HL-60 (cell line): Measurements from ENCODE around the gene PLSCR3.
A peak's percentile ranks its signal among the peaks of the same experiment; 100 is the strongest.

Experiments used
- DNase-seq, 2 experiments: peaks; one replicate each; pipeline ENCODE4 v3.0.0-alpha.2; 2010 to 2020; ENCODE audit warnings: low read depth in 1 of 2, low spot score in 1 of 2
- H3K27ac ChIP-seq: fragments of 250-450 bp; sonication (Bioruptor Pico); replicated peaks from 2 replicates; pipeline ENCODE4 v1.5.1; 2020; ENCODE audit warnings: mild to moderate bottlenecking, moderate library complexity
- H3K27me3 ChIP-seq: fragments of 250-450 bp; sonication (Bioruptor Pico); 2 replicates; pipeline ENCODE4 v1.5.1; 2021; ENCODE audit warnings: mild to moderate bottlenecking, moderate library complexity; ENCODE audit not compliant: insufficient read depth, poor library complexity, severe bottlenecking
- H3K4me3 ChIP-seq: replicated peaks from 2 replicates; pipeline ENCODE4 v1.5.1; 2011; ENCODE audit warnings: mild to moderate bottlenecking, control low read depth, low read length; ENCODE audit not compliant: insufficient read depth
- GABPA ChIP-seq: IDR thresholded peaks from 2 replicates; pipeline ENCODE4 v1.6.1; 2012; ENCODE audit warnings: low read depth
- POLR2AphosphoS5 ChIP-seq: IDR thresholded peaks from 2 replicates; pipeline ENCODE4 v1.6.1; 2012; ENCODE audit warnings: low read depth
- SPI1 ChIP-seq: IDR thresholded peaks from 2 replicates; pipeline ENCODE4 v1.6.1; 2012; ENCODE audit warnings: low read depth, mild to moderate bottlenecking, borderline replicate concordance
- long read RNA-seq: library from polyadenylated mRNA; unstranded; transcript quantifications from one replicate; pipeline ENCODE4 v2.0.0, GENCODE V29; 2020
- TF ChIP-seq, protein P1 (sequence below): IDR thresholded peaks from one replicate; pipeline ENCODE4 v1.5.1; 2011; ENCODE audit warnings: low read length, control low read depth, inconsistent platforms; ENCODE audit not compliant: insufficient read depth
- TF ChIP-seq, protein P2 (sequence below): IDR thresholded peaks from 2 replicates; pipeline ENCODE4 v1.6.1; 2012; ENCODE audit warnings: low read depth; ENCODE audit not compliant: insufficient replicate concordance

PLSCR3 gene
- long read RNA-seq, partial matches to known transcripts = 3 of 8 reads
- long read RNA-seq, other reads (novel, unspliced or antisense) = 3 of 8 reads

DNA sequence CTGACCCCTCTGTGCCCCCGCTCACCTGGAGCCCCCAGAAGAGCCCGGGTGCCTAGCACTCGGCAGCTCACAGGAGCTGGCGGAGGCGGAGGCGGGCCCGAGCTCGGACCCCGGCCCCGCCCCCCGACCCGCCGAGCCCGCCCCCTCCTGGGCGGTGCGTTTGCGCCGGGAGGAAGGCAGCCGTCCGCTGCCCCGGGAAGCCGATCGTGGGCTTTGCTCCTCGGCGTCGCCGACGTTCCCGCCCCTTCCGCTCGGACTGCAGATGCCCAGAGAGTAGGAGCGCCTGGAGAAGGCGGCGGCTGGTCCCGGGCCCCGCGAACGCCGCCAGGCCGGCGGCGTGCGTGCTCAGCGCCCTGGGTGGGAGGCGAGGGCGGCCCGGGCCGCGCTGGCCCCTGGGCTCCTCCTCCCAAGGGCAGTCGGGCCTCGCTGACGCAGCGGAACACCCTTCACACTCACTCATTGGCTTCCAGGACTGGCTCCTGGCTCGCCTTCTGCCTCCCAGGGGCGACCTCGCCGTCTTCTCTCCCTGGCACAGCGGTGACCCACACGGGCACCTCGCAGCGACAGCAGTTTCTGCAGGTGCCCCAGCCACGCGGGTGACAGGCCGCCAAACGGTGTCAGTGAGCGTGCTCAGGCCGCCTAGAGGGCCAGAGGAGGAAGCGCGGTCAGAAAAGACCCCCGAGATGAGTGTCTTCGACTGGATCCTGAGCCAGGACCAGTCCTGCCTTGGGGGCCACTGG lies at the start of gene PLSCR3:
PLSCR3 (minus strand) TSS at position 74 of the 740 bp plus-strand sequence. CDS start 415 bp downstream, outside the sequence.
- peak within 1 kb of the TSS; percentile 58 for H3K4me3 ChIP-seq
- H3K27me3 ChIP-seq = no peaks in the 10 kb centered on the region
- H3K27ac ChIP-seq = peak within 1 kb of the TSS; percentile 48; the same call in 1 of the 2 replicates
- DNase-seq = peak; percentile 58 to 70
- TF ChIP-seq, protein P1, sequence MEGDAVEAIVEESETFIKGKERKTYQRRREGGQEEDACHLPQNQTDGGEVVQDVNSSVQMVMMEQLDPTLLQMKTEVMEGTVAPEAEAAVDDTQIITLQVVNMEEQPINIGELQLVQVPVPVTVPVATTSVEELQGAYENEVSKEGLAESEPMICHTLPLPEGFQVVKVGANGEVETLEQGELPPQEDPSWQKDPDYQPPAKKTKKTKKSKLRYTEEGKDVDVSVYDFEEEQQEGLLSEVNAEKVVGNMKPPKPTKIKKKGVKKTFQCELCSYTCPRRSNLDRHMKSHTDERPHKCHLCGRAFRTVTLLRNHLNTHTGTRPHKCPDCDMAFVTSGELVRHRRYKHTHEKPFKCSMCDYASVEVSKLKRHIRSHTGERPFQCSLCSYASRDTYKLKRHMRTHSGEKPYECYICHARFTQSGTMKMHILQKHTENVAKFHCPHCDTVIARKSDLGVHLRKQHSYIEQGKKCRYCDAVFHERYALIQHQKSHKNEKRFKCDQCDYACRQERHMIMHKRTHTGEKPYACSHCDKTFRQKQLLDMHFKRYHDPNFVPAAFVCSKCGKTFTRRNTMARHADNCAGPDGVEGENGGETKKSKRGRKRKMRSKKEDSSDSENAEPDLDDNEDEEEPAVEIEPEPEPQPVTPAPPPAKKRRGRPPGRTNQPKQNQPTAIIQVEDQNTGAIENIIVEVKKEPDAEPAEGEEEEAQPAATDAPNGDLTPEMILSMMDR = no peak
- TF ChIP-seq POLR2AphosphoS5 (no peak; the same call in 1 of the 2 replicates), GABPA (no peak), SPI1 (no peak)
- TF ChIP-seq, protein P2, sequence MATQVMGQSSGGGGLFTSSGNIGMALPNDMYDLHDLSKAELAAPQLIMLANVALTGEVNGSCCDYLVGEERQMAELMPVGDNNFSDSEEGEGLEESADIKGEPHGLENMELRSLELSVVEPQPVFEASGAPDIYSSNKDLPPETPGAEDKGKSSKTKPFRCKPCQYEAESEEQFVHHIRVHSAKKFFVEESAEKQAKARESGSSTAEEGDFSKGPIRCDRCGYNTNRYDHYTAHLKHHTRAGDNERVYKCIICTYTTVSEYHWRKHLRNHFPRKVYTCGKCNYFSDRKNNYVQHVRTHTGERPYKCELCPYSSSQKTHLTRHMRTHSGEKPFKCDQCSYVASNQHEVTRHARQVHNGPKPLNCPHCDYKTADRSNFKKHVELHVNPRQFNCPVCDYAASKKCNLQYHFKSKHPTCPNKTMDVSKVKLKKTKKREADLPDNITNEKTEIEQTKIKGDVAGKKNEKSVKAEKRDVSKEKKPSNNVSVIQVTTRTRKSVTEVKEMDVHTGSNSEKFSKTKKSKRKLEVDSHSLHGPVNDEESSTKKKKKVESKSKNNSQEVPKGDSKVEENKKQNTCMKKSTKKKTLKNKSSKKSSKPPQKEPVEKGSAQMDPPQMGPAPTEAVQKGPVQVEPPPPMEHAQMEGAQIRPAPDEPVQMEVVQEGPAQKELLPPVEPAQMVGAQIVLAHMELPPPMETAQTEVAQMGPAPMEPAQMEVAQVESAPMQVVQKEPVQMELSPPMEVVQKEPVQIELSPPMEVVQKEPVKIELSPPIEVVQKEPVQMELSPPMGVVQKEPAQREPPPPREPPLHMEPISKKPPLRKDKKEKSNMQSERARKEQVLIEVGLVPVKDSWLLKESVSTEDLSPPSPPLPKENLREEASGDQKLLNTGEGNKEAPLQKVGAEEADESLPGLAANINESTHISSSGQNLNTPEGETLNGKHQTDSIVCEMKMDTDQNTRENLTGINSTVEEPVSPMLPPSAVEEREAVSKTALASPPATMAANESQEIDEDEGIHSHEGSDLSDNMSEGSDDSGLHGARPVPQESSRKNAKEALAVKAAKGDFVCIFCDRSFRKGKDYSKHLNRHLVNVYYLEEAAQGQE = no peak

DNA sequence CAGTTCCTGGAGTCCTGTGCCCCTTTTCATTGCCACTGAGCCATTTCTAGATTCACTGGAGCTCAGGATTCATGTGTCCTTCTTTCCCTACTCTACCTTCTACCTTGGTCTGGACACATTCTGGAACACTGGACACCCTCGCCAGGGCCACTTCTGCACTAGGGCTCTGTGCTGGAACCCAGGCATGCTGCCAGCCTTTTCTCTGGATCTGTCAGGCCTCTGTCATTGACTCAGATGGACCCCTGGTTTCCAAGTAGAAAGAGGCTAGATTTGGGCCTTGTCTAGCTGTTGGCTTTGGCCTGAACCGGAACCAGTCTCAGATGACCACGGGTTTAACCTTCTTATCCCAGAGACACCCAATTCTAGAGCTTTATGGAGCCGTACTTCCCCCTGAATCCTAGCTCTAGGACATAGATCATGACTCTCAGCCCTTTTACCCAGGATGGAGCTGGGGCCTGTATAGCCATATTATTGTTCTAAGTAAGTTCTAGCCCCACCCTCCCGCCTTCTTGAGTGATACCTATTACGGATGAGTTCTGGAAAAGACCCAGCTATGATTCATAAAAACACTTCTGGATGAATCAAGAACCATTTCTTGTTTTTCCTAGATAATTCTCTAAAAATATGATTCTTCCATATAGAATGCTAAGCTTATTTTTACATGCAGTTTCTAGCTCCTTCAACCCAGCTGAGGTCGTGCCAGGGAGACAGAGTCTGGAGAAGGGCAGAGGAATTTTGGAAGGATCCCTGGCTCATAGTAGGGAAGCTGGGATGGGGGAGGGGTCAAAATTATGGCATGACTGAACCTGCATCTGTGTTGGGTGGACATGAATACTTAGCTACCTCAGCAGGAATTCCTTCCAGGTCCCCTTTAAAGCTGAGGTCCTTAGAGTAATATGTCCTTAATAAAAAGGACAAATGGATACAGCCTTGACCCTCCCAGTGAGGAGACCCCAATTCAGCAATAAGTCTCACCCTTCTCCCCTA lies 49.5 kb upstream of the PLSCR3 start:
- TF ChIP-seq SPI1 (no peak), GABPA (no peak), POLR2AphosphoS5 (no peak)
- TF ChIP-seq, protein P1 = no peak
- TF ChIP-seq, protein P2 = no peak
- H3K27ac ChIP-seq = no peak overlapping the region
- DNase-seq = no peak
- no peak overlapping the region for H3K4me3 ChIP-seq
- H3K27me3 ChIP-seq = peaks cover 8% of the 10 kb centered on the region

DNA sequence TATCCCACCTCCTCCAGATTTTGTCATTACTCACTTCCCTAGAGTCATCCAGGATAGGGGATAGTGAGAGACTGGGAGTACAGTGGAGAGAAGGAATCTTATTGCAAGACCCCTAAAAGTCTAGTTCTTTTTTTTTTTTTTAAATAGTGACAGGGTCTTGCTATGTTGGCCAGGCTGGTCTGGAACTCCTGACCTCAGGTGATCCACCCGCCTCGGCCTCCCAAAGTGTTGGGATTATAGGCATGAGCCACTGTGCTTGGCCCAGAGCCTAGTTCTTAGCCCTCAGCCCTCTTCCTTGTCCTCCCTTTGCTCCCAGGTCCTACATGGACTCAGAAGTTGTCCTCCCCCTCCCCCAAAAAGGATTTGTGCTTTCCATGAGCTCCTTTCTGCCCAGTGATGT lies 47.8 kb upstream of the PLSCR3 start:
- Histone ChIP-seq H3K27ac (no peak overlapping the region), H3K27me3 (peaks cover 8% of the 10 kb centered on the region), H3K4me3 (no peak overlapping the region)
- no peak for DNase-seq
- TF ChIP-seq, protein P1 = no peak
- TF ChIP-seq SPI1 = no peak
- no peak for TF ChIP-seq GABPA
- TF ChIP-seq, protein P2 = no peak
- no peak for TF ChIP-seq POLR2AphosphoS5
